ENCODE results near the gene ADAR. TPM values are rescaled to one million over a fixed set of nuclear protein-coding genes. Genes with fewer than 3 reads are reported as not detected.

ADAR gene
- total RNA-seq, 1 donor from 2014 or later = 209 TPM

GRCh38 chr1:154615411-154615810 is 7.4 kb upstream of the ADAR start:
- intact Hi-C loops (cut with micrococcal nuclease) = no loop called here
- H3K4me1 Mint-ChIP-seq = peaks cover 19% of the 10 kb centered on the region

GRCh38 chr1:154614901-154615300 is 6.9 kb upstream of the ADAR start:
- ATAC-seq (ENCODE audit: low read depth) (no peak), DNase-seq (no peak)
- H3K4me1 Mint-ChIP-seq = peaks cover 22% of the 10 kb centered on the region
- peaks cover 3% of the 10 kb centered on the region for H3K36me3 Mint-ChIP-seq (ENCODE audit: low read depth)
- intact Hi-C loops (cut with micrococcal nuclease) = no loop called here
- TF ChIP-seq CTCF (IDR thresholded peaks at IDR 0.05) = no peak
- no peak overlapping the region for H3K27ac Mint-ChIP-seq
- H3K9me3 Mint-ChIP-seq = no peaks in the 10 kb centered on the region
- no peak overlapping the region for H3K4me3 Mint-ChIP-seq
- no peaks in the 10 kb centered on the region for H3K27me3 Mint-ChIP-seq
- CTCF ChIA-PET = no interaction called here
- POLR2A ChIA-PET = no interaction called here

More at GRCh38 chr1:154615411-154615810, 7.4 kb upstream of the ADAR start:
- Mint-ChIP-seq H3K36me3 (ENCODE audit: low read depth) (peaks cover 3% of the 10 kb centered on the region), H3K4me3 (no peak overlapping the region), H3K9me3 (no peaks in the 10 kb centered on the region), H3K27ac (no peak overlapping the region), H3K27me3 (no peaks in the 10 kb centered on the region)
- CTCF ChIA-PET = no interaction called here
- POLR2A ChIA-PET = no interaction called here
- no peak for ATAC-seq (ENCODE audit: low read depth)
- TF ChIP-seq CTCF (IDR thresholded peaks at IDR 0.05) = no peak
- DNase-seq = no peak

- intact Hi-C loops (cut with micrococcal nuclease) = no loop called here
- peaks cover 23% of the 10 kb centered on the region for H3K4me1 Mint-ChIP-seq
- H3K36me3 Mint-ChIP-seq (ENCODE audit: low read depth) = peaks cover 3% of the 10 kb centered on the region
- no peaks in the 10 kb centered on the region for H3K27me3 Mint-ChIP-seq
- POLR2A ChIA-PET = interaction anchor here (0.6 kb wide), 1 partner anchor 288 kb away, joined by 6 read pairs; no protein-coding TSS in a partner anchor
- no peak overlapping the region for H3K4me3 Mint-ChIP-seq
- CTCF ChIA-PET = no interaction called here
- DNase-seq (no peak), ATAC-seq (ENCODE audit: low read depth) (no peak)
- H3K27ac Mint-ChIP-seq = no peak overlapping the region
- no peaks in the 10 kb centered on the region for H3K9me3 Mint-ChIP-seq
- TF ChIP-seq CTCF (IDR thresholded peaks at IDR 0.05) = no peak
Observed at GRCh38 chr1:154614247-154614646, 6.3 kb upstream of the ADAR start.

- H3K4me1 Mint-ChIP-seq = peaks cover 38% of the 10 kb centered on the region
- peaks cover 8% of the 10 kb centered on the region for H3K36me3 Mint-ChIP-seq (ENCODE audit: low read depth)
- intact Hi-C loops (cut with micrococcal nuclease) = no loop called here
- H3K9me3 Mint-ChIP-seq = no peaks in the 10 kb centered on the region
- no peak for TF ChIP-seq CTCF (IDR thresholded peaks at IDR 0.05)
- no peaks in the 10 kb centered on the region for H3K27me3 Mint-ChIP-seq
- ATAC-seq (ENCODE audit: low read depth) = no peak
- POLR2A ChIA-PET = interaction anchor here (0.6 kb wide), 1 partner anchor 78 kb away, joined by 9 read pairs; no protein-coding TSS in a partner anchor
- CTCF ChIA-PET = no interaction called here
- H3K27ac Mint-ChIP-seq = no peak overlapping the region
- DNase-seq = no peak
- no peak overlapping the region for H3K4me3 Mint-ChIP-seq
Observed at GRCh38 chr1:154611150-154611862, 3.3 kb upstream of the ADAR start.

GRCh38 chr1:154609398-154610380 is 1.7 kb upstream of the ADAR start:
- no peaks in the 10 kb centered on the region for H3K27me3 Mint-ChIP-seq
- H3K9me3 Mint-ChIP-seq = no peaks in the 10 kb centered on the region
- ATAC-seq (ENCODE audit: low read depth) = no peak
- H3K36me3 Mint-ChIP-seq (ENCODE audit: low read depth) = peaks cover 17% of the 10 kb centered on the region
- DNase-seq = no peak
- POLR2A ChIA-PET = interaction anchor here (0.5 to 1.6 kb wide), 7 partner anchors 15 to 345 kb away, joined by 3 to 6 read pairs (median 3); no protein-coding TSS in a partner anchor
- H3K4me3 Mint-ChIP-seq = peak overlapping the region; percentile 89
- peak overlapping the region; percentile 90 for H3K27ac Mint-ChIP-seq
- H3K4me1 Mint-ChIP-seq = peaks cover 54% of the 10 kb centered on the region
- CTCF ChIA-PET = no interaction called here
- intact Hi-C loops (cut with micrococcal nuclease) = loop anchor here (2.0 to 5.0 kb wide), 5 partner anchors 202 to 662 kb away; partner anchors contain the start of genes DENND4B, EFNA4, IL6R and PMVK
- TF ChIP-seq CTCF (IDR thresholded peaks at IDR 0.05) = no peak
